ENCODE results near the gene KRTDAP. TPM values are rescaled to one million over a fixed set of nuclear protein-coding genes. Genes with fewer than 3 reads are reported as not detected.

KRTDAP gene
- total and polyA plus RNA-seq, 2 donors (not counting 3 experiments of a cell fraction or from before 2014, with no cell fraction given), result not detected

GRCh38 chr19:35521124-35521743, 31.0 kb upstream of the KRTDAP start:
- Histone ChIP-seq H3K4me1 (ENCODE audit: control insufficient read depth, extremely low read depth, insufficient read depth, low read length) (no peaks in the 10 kb centered on the region), H3K9me3 (replicated peaks; ENCODE audit: control insufficient read depth, insufficient read depth, low read length) (no peaks in the 10 kb centered on the region), H3K4me2 (ENCODE audit: insufficient read depth, low read length) (no peak overlapping the region), H3K27me3 (ENCODE audit: control insufficient read depth in 2 of 2, insufficient read depth in 2 of 2, low read length in 2 of 2) (peaks cover 4 to 9% of the 10 kb centered on the region in 2 experiments), H2AFZ (ENCODE audit: low read depth, low read length) (no peak overlapping the region), H3K9ac (replicated peaks; ENCODE audit: extremely low read depth, insufficient read depth, low read length) (no peak overlapping the region), H3K36me3 (ENCODE audit: control insufficient read depth in 2 of 2, extremely low read depth in 1 of 2, insufficient read depth in 2 of 2, low read length in 2 of 2) (no peaks in the 10 kb centered on the region), H3K9me1 (replicated peaks; ENCODE audit: control insufficient read depth, extremely low read depth, insufficient read depth, low read length) (no peaks in the 10 kb centered on the region), H3K27ac (ENCODE audit: insufficient read depth, low read depth, low read length) (no peak overlapping the region), H4K20me1 (replicated peaks; ENCODE audit: control insufficient read depth, extremely low read depth, insufficient read depth, low read length) (no peaks in the 10 kb centered on the region), H3K4me3 (replicated peaks in 1 of 3; ENCODE audit: insufficient read depth in 1 of 3, low read depth in 1 of 3, low read length in 3 of 3) (no peak overlapping the region), H3K79me2 (ENCODE audit: control insufficient read depth, insufficient read depth, low read length) (no peaks in the 10 kb centered on the region)
- POLR2A ChIA-PET, result no interaction called here
- BruUV-seq (replicated peaks), result no TSS peak
- DNase-seq (ENCODE audit: low read depth, low spot score), result no peak
- intact Hi-C loops (cut with micrococcal nuclease), result no loop called here
- CTCF ChIA-PET, result no interaction called here
- TF ChIP-seq FOS (IDR thresholded peaks at IDR 0.05; ENCODE audit: borderline replicate concordance, insufficient read depth, low read length), result no peak
- TF ChIP-seq MYC (IDR thresholded peaks at IDR 0.05; ENCODE audit: low read depth, low read length), result no peak
- TF ChIP-seq, protein P1, sequence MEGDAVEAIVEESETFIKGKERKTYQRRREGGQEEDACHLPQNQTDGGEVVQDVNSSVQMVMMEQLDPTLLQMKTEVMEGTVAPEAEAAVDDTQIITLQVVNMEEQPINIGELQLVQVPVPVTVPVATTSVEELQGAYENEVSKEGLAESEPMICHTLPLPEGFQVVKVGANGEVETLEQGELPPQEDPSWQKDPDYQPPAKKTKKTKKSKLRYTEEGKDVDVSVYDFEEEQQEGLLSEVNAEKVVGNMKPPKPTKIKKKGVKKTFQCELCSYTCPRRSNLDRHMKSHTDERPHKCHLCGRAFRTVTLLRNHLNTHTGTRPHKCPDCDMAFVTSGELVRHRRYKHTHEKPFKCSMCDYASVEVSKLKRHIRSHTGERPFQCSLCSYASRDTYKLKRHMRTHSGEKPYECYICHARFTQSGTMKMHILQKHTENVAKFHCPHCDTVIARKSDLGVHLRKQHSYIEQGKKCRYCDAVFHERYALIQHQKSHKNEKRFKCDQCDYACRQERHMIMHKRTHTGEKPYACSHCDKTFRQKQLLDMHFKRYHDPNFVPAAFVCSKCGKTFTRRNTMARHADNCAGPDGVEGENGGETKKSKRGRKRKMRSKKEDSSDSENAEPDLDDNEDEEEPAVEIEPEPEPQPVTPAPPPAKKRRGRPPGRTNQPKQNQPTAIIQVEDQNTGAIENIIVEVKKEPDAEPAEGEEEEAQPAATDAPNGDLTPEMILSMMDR (IDR thresholded peaks at IDR 0.05; ENCODE audit: extremely low read depth in 1 of 2, insufficient read depth in 1 of 2, low read depth in 1 of 2, low read length in 2 of 2), result no peak
- no peak for TF ChIP-seq GATA2 (IDR thresholded peaks at IDR 0.05; ENCODE audit: insufficient read depth, insufficient read length, low read depth, low read length)
- no peak for TF ChIP-seq POLR2A (IDR thresholded peaks at IDR 0.05; ENCODE audit: low read depth, low read length)
- dilution Hi-C loops (cut with MboI; ENCODE audit: extremely low pct_ligation_motif_present, low sequenced_read_pairs), result no loop called here
- no peak for FAIRE-seq

- Histone ChIP-seq H3K36me3 (ENCODE audit: control insufficient read depth in 2 of 2, extremely low read depth in 1 of 2, insufficient read depth in 2 of 2, low read length in 2 of 2) (no peaks in the 10 kb centered on the region), H3K4me3 (replicated peaks in 1 of 3; ENCODE audit: insufficient read depth in 1 of 3, low read depth in 1 of 3, low read length in 3 of 3) (no peak overlapping the region), H3K4me2 (ENCODE audit: insufficient read depth, low read length) (no peak overlapping the region), H4K20me1 (replicated peaks; ENCODE audit: control insufficient read depth, extremely low read depth, insufficient read depth, low read length) (no peaks in the 10 kb centered on the region), H3K9me1 (replicated peaks; ENCODE audit: control insufficient read depth, extremely low read depth, insufficient read depth, low read length) (no peaks in the 10 kb centered on the region), H3K4me1 (ENCODE audit: control insufficient read depth, extremely low read depth, insufficient read depth, low read length) (no peaks in the 10 kb centered on the region), H3K9ac (replicated peaks; ENCODE audit: extremely low read depth, insufficient read depth, low read length) (no peak overlapping the region), H2AFZ (ENCODE audit: low read depth, low read length) (no peak overlapping the region), H3K9me3 (replicated peaks; ENCODE audit: control insufficient read depth, insufficient read depth, low read length) (no peaks in the 10 kb centered on the region), H3K27me3 (ENCODE audit: control insufficient read depth in 2 of 2, insufficient read depth in 2 of 2, low read length in 2 of 2) (peaks cover 4 to 6% of the 10 kb centered on the region in 2 experiments), H3K27ac (ENCODE audit: insufficient read depth, low read depth, low read length) (no peak overlapping the region), H3K79me2 (ENCODE audit: control insufficient read depth, insufficient read depth, low read length) (no peaks in the 10 kb centered on the region)
- FAIRE-seq (no peak), DNase-seq (ENCODE audit: low read depth, low spot score) (no peak)
- ChIA-PET CTCF (no interaction called here), POLR2A (no interaction called here)
- TF ChIP-seq, protein P2, sequence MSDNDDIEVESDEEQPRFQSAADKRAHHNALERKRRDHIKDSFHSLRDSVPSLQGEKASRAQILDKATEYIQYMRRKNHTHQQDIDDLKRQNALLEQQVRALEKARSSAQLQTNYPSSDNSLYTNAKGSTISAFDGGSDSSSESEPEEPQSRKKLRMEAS (IDR thresholded peaks at IDR 0.05; ENCODE audit: insufficient read depth, insufficient read length), result no peak
- TF ChIP-seq, protein P1 (IDR thresholded peaks at IDR 0.05; ENCODE audit: extremely low read depth in 1 of 2, insufficient read depth in 1 of 2, low read depth in 1 of 2, low read length in 2 of 2), result no peak
- TF ChIP-seq GATA2 (IDR thresholded peaks at IDR 0.05; ENCODE audit: insufficient read depth, insufficient read length, low read depth, low read length) (no peak), MYC (IDR thresholded peaks at IDR 0.05; ENCODE audit: low read depth, low read length) (no peak), POLR2A (IDR thresholded peaks at IDR 0.05; ENCODE audit: low read depth, low read length) (no peak), POLR2AphosphoS5 (IDR thresholded peaks at IDR 0.05; ENCODE audit: insufficient read depth, low read depth, low read length) (no peak), FOS (IDR thresholded peaks at IDR 0.05; ENCODE audit: borderline replicate concordance, insufficient read depth, low read length) (no peak), EZH2 (IDR thresholded peaks at IDR 0.05; ENCODE audit: borderline replicate concordance, low read depth, low read length, severe bottlenecking) (no peak), JUN (IDR thresholded peaks at IDR 0.05; ENCODE audit: borderline replicate concordance, insufficient read depth, insufficient read length, low read depth) (no peak)
- no TSS peak for BruUV-seq (replicated peaks)
- intact Hi-C loops (cut with micrococcal nuclease) (no loop called here), dilution Hi-C loops (cut with MboI; ENCODE audit: extremely low pct_ligation_motif_present, low sequenced_read_pairs) (no loop called here)
Observed at GRCh38 chr19:35519291-35519690, 29.0 kb upstream of the KRTDAP start.
